GM23248 (cell line): ENCODE results near the gene NRDE2. TPM values are rescaled to one million over a fixed set of nuclear protein-coding genes. Genes with fewer than 3 reads are reported as not detected.

Experiments used
- DNase-seq: peaks from one replicate; pipeline ENCODE4 v3.0.0-alpha.2; 2015
- H2AFZ ChIP-seq: fragments of 200-600 bp; sonication (generic); 2 replicates; pipeline ENCODE4 v1.6.1; 2016; ENCODE audit warnings: antibody characterized with exemption
- H3F3A ChIP-seq: fragments of 200-600 bp; sonication (generic); 2 replicates; pipeline ENCODE4 v1.6.1; 2016; ENCODE audit warnings: mild to moderate bottlenecking, antibody characterized with exemption, mixed run types; ENCODE audit not compliant: insufficient read depth
- H3K27ac ChIP-seq: fragments of 200-600 bp; sonication (generic); 2 replicates; pipeline ENCODE4 v1.5.1; 2016; ENCODE audit warnings: mild to moderate bottlenecking
- H3K27me3 ChIP-seq: fragments of 200-600 bp; sonication (generic); replicated peaks from 2 replicates; pipeline ENCODE4 v1.6.1; 2016; ENCODE audit warnings: mild to moderate bottlenecking; ENCODE audit not compliant: insufficient read depth
- H3K36me3 ChIP-seq: fragments of 200-600 bp; sonication (generic); 2 replicates; pipeline ENCODE4 v1.6.1; 2016; ENCODE audit warnings: low read depth, mild to moderate bottlenecking
- H3K4me1 ChIP-seq: fragments of 200-600 bp; sonication (generic); 2 replicates; pipeline ENCODE4 v1.6.1; 2016; ENCODE audit warnings: mild to moderate bottlenecking; ENCODE audit not compliant: insufficient read depth
- H3K4me2 ChIP-seq: fragments of 200-600 bp; sonication (generic); one replicate; pipeline ENCODE4 v1.6.1; 2016; ENCODE audit warnings: mild to moderate bottlenecking; ENCODE audit not compliant: unreplicated experiment
- H3K4me3 ChIP-seq: fragments of 200-600 bp; sonication (generic); 2 replicates; pipeline ENCODE4 v1.5.1; 2016; ENCODE audit warnings: mild to moderate bottlenecking
- H3K79me2 ChIP-seq: fragments of 200-600 bp; sonication (generic); 2 replicates; pipeline ENCODE4 v1.6.1; 2016; ENCODE audit warnings: mild to moderate bottlenecking; ENCODE audit not compliant: insufficient read depth
- H3K9ac ChIP-seq: fragments of 200-600 bp; sonication (generic); 2 replicates; pipeline ENCODE4 v1.6.1; 2016; ENCODE audit warnings: mild to moderate bottlenecking
- H3K9me2 ChIP-seq: fragments of 200-600 bp; sonication (generic); 2 replicates; pipeline ENCODE4 v1.6.1; 2016; ENCODE audit warnings: mixed run types, mild to moderate bottlenecking, moderate library complexity; ENCODE audit not compliant: insufficient read depth
- H3K9me3 ChIP-seq: fragments of 200-600 bp; sonication (generic); one replicate; pipeline ENCODE4 v1.6.1; 2017; ENCODE audit warnings: low read depth
- H4K20me1 ChIP-seq: fragments of 200-600 bp; sonication (generic); 2 replicates; pipeline ENCODE4 v1.6.0; 2016; ENCODE audit not compliant: insufficient read depth
- EZH2 ChIP-seq: fragments of 200-600 bp; sonication (generic); IDR thresholded peaks from 2 replicates; pipeline ENCODE4 v1.6.1; 2018; ENCODE audit warnings: antibody characterized with exemption, mild to moderate bottlenecking; ENCODE audit not compliant: insufficient read depth, poor library complexity, severe bottlenecking
- EZH2phosphoT487 ChIP-seq: fragments of 200-600 bp; sonication (generic); IDR thresholded peaks from 2 replicates; pipeline ENCODE4 v1.6.1; 2018; ENCODE audit warnings: antibody characterized with exemption, moderate library complexity, mild to moderate bottlenecking, low read depth; ENCODE audit not compliant: insufficient read depth
- WGBS, 2 experiments: methylation state at CpG; one replicate each; pipeline ENCODE4 v1.1.6; 2015 to 2017; ENCODE audit warnings: low lambda C conversion rate in 2 of 2, low coverage in 1 of 2; ENCODE audit errors: missing lambda C conversion rate in 2 of 2; 5-methylcytosine and 5-hydroxymethylcytosine counted together
- in situ Hi-C: fragments of 300-500 bp; cut with MboI; formaldehyde crosslinking; loops from 2 replicates; pipeline ENCODE4 v1.15.0; 2020
- polyA plus RNA-seq: library from polyadenylated mRNA; unstranded; fragments of >200 nt; fragmentation: Nextera tagmentation; extraction: Ambion mirVana; gene quantifications from 2 replicates; pipeline ENCODE4 v1.2.1, GENCODE V29; 2016
- total RNA-seq: library from RNA; depleted of rRNA; stranded (reverse); fragments of >200 nt; shearing (Covaris generic); gene quantifications from 2 replicates; pipeline ENCODE4 v1.2.3, GENCODE V29; 2014

The NRDE2 gene
- total and polyA plus RNA-seq, 2 experiments from 2014 or later = 9.4 to 10.2 TPM

DNA sequence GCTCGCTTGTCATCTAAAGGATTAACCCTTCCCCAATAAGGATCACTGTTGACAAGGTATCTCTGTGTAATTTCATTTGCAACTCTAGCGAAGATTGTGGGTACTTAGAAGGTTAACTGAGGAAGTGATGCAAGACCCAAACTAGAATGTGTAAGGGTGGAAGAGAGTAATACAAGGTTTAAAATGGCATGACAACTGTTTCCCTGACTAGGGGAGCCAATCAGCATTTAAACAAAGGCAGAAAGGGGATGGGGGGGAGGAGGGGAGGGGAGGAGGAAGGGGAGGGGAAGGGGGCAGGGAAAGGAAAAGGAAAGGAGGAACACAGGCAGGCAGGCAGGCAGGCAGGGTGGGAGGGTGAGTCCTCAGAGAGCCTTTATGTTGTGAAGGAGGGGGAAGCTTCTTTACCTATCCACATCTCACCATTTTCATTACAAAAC is 31.1 kb downstream of the NRDE2 start:
- TF ChIP-seq EZH2phosphoT487 (no peak), EZH2 (no peak)
- Histone ChIP-seq H3F3A (peaks cover 20% of the 10 kb centered on the region), H3K4me3 (no peak overlapping the region), H3K27ac (no peak overlapping the region), H3K9me3 (no peaks in the 10 kb centered on the region), H3K4me2 (no peak overlapping the region), H4K20me1 (no peaks in the 10 kb centered on the region), H3K27me3 (no peaks in the 10 kb centered on the region), H3K79me2 (no peaks in the 10 kb centered on the region), H3K36me3 (peaks cover 8% of the 10 kb centered on the region; the same call in 1 of the 2 replicates), H3K9me2 (no peaks in the 10 kb centered on the region), H2AFZ (no peak overlapping the region), H3K9ac (no peak overlapping the region), H3K4me1 (no peaks in the 10 kb centered on the region)
- peak; percentile 40 for DNase-seq
- WGBS, 2 experiments = 92 to 99% methylated on average over 2 of the region's 2 CpGs
- in situ Hi-C loops = loop anchor here (10.0 kb wide), 1 partner anchor 394 kb away; no protein-coding TSS in a partner anchor

DNA sequence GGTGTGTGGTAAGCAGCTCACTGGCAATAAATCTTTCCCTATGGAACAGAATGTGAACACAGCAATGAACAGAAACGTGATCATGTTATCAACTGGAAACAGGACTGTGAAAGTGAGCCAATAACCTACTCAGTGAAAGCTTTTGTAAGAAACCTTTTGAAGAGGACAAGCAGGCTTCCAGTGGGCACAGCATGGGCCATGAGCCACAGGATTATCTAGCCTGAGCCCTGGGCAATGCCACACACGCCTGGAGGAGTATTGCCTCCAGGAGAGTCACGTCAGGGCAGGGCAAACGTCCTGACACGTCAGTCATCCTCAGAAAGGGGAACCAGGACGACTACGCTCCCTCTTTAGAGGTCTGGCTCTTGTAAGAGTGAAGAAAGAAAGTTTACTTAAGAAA is 32.3 kb downstream of the NRDE2 start:
- TF ChIP-seq EZH2 (no peak), EZH2phosphoT487 (no peak)
- WGBS, 2 experiments = 72 to 83% methylated on average over 7 of the region's 7 CpGs
- Histone ChIP-seq H3K27me3 (no peaks in the 10 kb centered on the region), H3K4me2 (no peak overlapping the region), H3K79me2 (no peaks in the 10 kb centered on the region), H3K27ac (no peak overlapping the region), H3K9me3 (no peaks in the 10 kb centered on the region), H4K20me1 (no peaks in the 10 kb centered on the region), H3K4me1 (no peaks in the 10 kb centered on the region), H3K9me2 (no peaks in the 10 kb centered on the region), H2AFZ (no peak overlapping the region), H3K4me3 (no peak overlapping the region), H3F3A (peaks cover 15% of the 10 kb centered on the region), H3K9ac (no peak overlapping the region), H3K36me3 (peaks cover 12% of the 10 kb centered on the region; the same call in 1 of the 2 replicates)
- in situ Hi-C loops = no loop called here
- no peak for DNase-seq

DNA sequence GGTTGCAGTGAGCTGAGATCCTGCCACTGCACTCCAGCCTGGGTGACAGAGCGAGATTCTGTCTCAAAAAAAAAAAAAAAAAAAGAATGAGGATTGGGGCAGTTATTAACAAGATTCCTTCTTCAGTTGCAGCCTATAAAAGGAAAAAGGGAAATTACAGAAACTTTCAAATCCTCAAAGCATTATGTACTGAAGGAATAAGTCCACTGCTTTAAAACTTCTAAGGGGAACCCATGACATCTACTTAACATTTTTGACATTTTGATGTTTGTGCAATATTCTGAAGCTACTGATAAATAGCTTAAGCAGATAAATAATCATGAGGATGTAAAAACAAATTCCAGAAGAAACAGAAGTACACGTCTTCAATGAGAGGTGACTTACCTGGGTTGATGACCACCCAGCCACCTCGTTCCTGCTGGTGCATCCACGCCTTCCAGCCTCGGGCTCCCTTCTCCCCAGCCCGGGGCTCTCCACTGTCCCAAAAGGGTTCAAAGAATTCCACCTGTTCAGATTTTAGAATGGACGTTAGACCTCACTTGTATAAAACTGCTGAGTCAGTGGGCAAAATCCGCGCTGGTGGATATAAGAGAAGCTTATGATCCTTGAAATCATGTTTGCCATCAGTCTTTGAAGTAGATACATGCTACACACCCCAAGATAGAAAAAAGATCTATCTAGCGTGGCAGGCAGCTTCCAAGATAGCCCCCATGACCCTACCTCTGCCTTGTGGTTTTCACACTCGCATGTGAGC is 33.7 kb downstream of the NRDE2 start:
- in situ Hi-C loops = no loop called here
- Histone ChIP-seq H4K20me1 (no peaks in the 10 kb centered on the region), H3K27ac (no peak overlapping the region), H3K4me3 (no peak overlapping the region), H3K36me3 (peaks cover 19% of the 10 kb centered on the region; the same call in 1 of the 2 replicates), H3K9ac (no peak overlapping the region), H3K4me1 (no peaks in the 10 kb centered on the region), H3K9me2 (no peaks in the 10 kb centered on the region), H3K79me2 (no peaks in the 10 kb centered on the region), H3K9me3 (no peaks in the 10 kb centered on the region), H3K27me3 (no peaks in the 10 kb centered on the region), H2AFZ (no peak overlapping the region), H3K4me2 (no peak overlapping the region), H3F3A (peaks cover 15% of the 10 kb centered on the region)
- WGBS, 2 experiments = 91 to 93% methylated on average over 11 of the region's 11 CpGs
- no peak for TF ChIP-seq EZH2
- TF ChIP-seq EZH2phosphoT487 = no peak
- no peak for DNase-seq

- Histone ChIP-seq H3K4me3 (no peak overlapping the region), H3K79me2 (no peaks in the 10 kb centered on the region), H3K4me1 (no peaks in the 10 kb centered on the region), H3K9me3 (no peaks in the 10 kb centered on the region), H4K20me1 (no peaks in the 10 kb centered on the region), H3F3A (peaks cover 9% of the 10 kb centered on the region), H2AFZ (no peak overlapping the region), H3K9me2 (no peaks in the 10 kb centered on the region), H3K36me3 (peaks cover 19% of the 10 kb centered on the region; the same call in 1 of the 2 replicates), H3K27ac (no peak overlapping the region), H3K27me3 (no peaks in the 10 kb centered on the region), H3K9ac (no peak overlapping the region), H3K4me2 (no peak overlapping the region)
- DNase-seq = no peak
- in situ Hi-C loops = no loop called here
- TF ChIP-seq EZH2phosphoT487 (no peak), EZH2 (no peak)
- WGBS, 2 experiments = 97% methylated on average over 7 of the region's 7 CpGs
These were observed 35.1 kb downstream of the NRDE2 start for GRCh38 chr14:90296641-90297040.
